Measurements from ENCODE around the gene SMG5. TPM values are rescaled to one million over a fixed set of nuclear protein-coding genes. Genes with fewer than 3 reads are reported as not detected.

The SMG5 gene
- total RNA-seq, 1 donor from 2014 or later: 57.7 TPM

GRCh38 chr1:156286061-156286460 lies 3.4 kb upstream of the SMG5 start:
- no peaks in the 10 kb centered on the region for H3K9me3 ChIP-seq
- intact Hi-C loops (cut with DNase I): no loop called here
- no peak for TF ChIP-seq CTCF (IDR thresholded peaks at IDR 0.05)
- TF ChIP-seq POLR2AphosphoS5 (IDR thresholded peaks at IDR 0.05; ENCODE audit: insufficient read depth in 1 of 2, low read depth in 1 of 2): no peak
- no peak for TF ChIP-seq POLR2A (IDR thresholded peaks at IDR 0.05)
- H3K36me3 ChIP-seq: peaks cover 0 to 17% of the 10 kb centered on the region in 2 donors
- no peak overlapping the region for H3K27ac ChIP-seq
- DNase-seq (ENCODE audit: extremely low spot score in 2 of 2): no peak
- H3K4me3 ChIP-seq: peak overlapping the region in 1 of 2 donors; percentile 39
- H3K4me1 ChIP-seq: peaks cover 50% of the 10 kb centered on the region
- no peaks in the 10 kb centered on the region for H3K27me3 ChIP-seq

GRCh38 chr1:156285437-156285836 lies 2.8 kb upstream of the SMG5 start:
- Histone ChIP-seq H3K4me3 (peak overlapping the region in 1 of 2 donors; percentile 39), H3K27me3 (no peaks in the 10 kb centered on the region), H3K9me3 (no peaks in the 10 kb centered on the region), H3K27ac (peak overlapping the region; percentile 67), H3K4me1 (peaks cover 52% of the 10 kb centered on the region), H3K36me3 (peaks cover 0 to 17% of the 10 kb centered on the region in 2 donors)
- intact Hi-C loops (cut with DNase I): no loop called here
- TF ChIP-seq POLR2A (IDR thresholded peaks at IDR 0.05): no peak
- TF ChIP-seq POLR2AphosphoS5 (IDR thresholded peaks at IDR 0.05; ENCODE audit: insufficient read depth in 1 of 2, low read depth in 1 of 2): no peak
- TF ChIP-seq CTCF (IDR thresholded peaks at IDR 0.05): no peak
- no peak for DNase-seq (ENCODE audit: extremely low spot score in 2 of 2)

- Histone ChIP-seq H3K27me3 (no peaks in the 10 kb centered on the region), H3K4me3 (peak overlapping the region in 1 of 2 donors; percentile 39), H3K27ac (peak overlapping the region; percentile 67), H3K9me3 (no peaks in the 10 kb centered on the region), H3K4me1 (peaks cover 52% of the 10 kb centered on the region), H3K36me3 (peaks cover 0 to 17% of the 10 kb centered on the region in 2 donors)
- TF ChIP-seq POLR2A (IDR thresholded peaks at IDR 0.05) (no peak), CTCF (IDR thresholded peaks at IDR 0.05) (no peak), POLR2AphosphoS5 (IDR thresholded peaks at IDR 0.05; ENCODE audit: insufficient read depth in 1 of 2, low read depth in 1 of 2) (no peak)
- no peak for DNase-seq (ENCODE audit: extremely low spot score in 2 of 2)
- intact Hi-C loops (cut with DNase I): no loop called here
Measured at GRCh38 chr1:156284757-156285156, 2.1 kb upstream of the SMG5 start.

GRCh38 chr1:156284112-156284511 lies 1.5 kb upstream of the SMG5 start, which contains the start of gene TMEM79:
TSS of gene TMEM79 (plus strand) at chr1:156284325. CDS start at chr1:156285227, 902 bp downstream.
- TF ChIP-seq POLR2AphosphoS5 (IDR thresholded peaks at IDR 0.05; ENCODE audit: insufficient read depth in 1 of 2, low read depth in 1 of 2): peak in 1 of 2 donors; percentile 76
- no peak for TF ChIP-seq POLR2A (IDR thresholded peaks at IDR 0.05)
- TF ChIP-seq CTCF (IDR thresholded peaks at IDR 0.05): no peak
- peaks cover 0 to 17% of the 10 kb centered on the region in 2 donors for H3K36me3 ChIP-seq
- peak within 1 kb of the TSS; percentile 90 to 94 for H3K4me3 ChIP-seq
- no peak for DNase-seq (ENCODE audit: extremely low spot score in 2 of 2)
- intact Hi-C loops (cut with DNase I): no loop called here
- H3K4me1 ChIP-seq: peaks cover 52% of the 10 kb centered on the region
- peak within 1 kb of the TSS; percentile 94 for H3K27ac ChIP-seq
- no peaks in the 10 kb centered on the region for H3K9me3 ChIP-seq
- no peaks in the 10 kb centered on the region for H3K27me3 ChIP-seq

- DNase-seq (ENCODE audit: extremely low spot score in 2 of 2): no peak
- Histone ChIP-seq H3K4me1 (peaks cover 52% of the 10 kb centered on the region), H3K27ac (peak overlapping the region; percentile 94), H3K36me3 (peaks cover 0 to 18% of the 10 kb centered on the region in 2 donors), H3K27me3 (no peaks in the 10 kb centered on the region), H3K9me3 (no peaks in the 10 kb centered on the region), H3K4me3 (peak overlapping the region; percentile 90 to 94)
- TF ChIP-seq POLR2A (IDR thresholded peaks at IDR 0.05): no peak
- TF ChIP-seq CTCF (IDR thresholded peaks at IDR 0.05): no peak
- TF ChIP-seq POLR2AphosphoS5 (IDR thresholded peaks at IDR 0.05; ENCODE audit: insufficient read depth in 1 of 2, low read depth in 1 of 2): no peak
- intact Hi-C loops (cut with DNase I): no loop called here
Measured at GRCh38 chr1:156283521-156283920, 896 bp upstream of the SMG5 start.

Data from vagina (tissue), 2 donors.